Endothelial cell (in vitro differentiated cells): ENCODE results near the gene OR8H2. TPM values are rescaled to one million over a fixed set of nuclear protein-coding genes. Genes with fewer than 3 reads are reported as not detected.
"Not testable (repeated sequence)": the region's sequence is repeated elsewhere in the genome, so short reads cannot be mapped to it uniquely, and the experiment has no call there.

ENCODE experiments used
- DNase-seq: peaks from one replicate; pipeline ENCODE4 v3.0.0; 2021; ENCODE audit warnings: low spot score
- H3K27ac Mint-ChIP-seq: one replicate; pipeline ENCODE4 v1.8.0; 2021; ENCODE audit warnings: mixed read lengths, inconsistent platforms; ENCODE audit not compliant: unreplicated experiment
- H3K27me3 Mint-ChIP-seq: one replicate; pipeline ENCODE4 v1.8.0; 2021; ENCODE audit warnings: mild to moderate bottlenecking, moderate library complexity, mixed read lengths, inconsistent platforms; ENCODE audit not compliant: unreplicated experiment
- H3K36me3 Mint-ChIP-seq: one replicate; pipeline ENCODE4 v1.8.0; 2021; ENCODE audit warnings: mild to moderate bottlenecking, low read depth, mixed read lengths, inconsistent platforms; ENCODE audit not compliant: unreplicated experiment
- H3K4me1 Mint-ChIP-seq: one replicate; pipeline ENCODE4 v1.8.0; 2021; ENCODE audit warnings: mild to moderate bottlenecking, mixed read lengths, inconsistent platforms; ENCODE audit not compliant: unreplicated experiment
- H3K4me3 Mint-ChIP-seq: one replicate; pipeline ENCODE4 v1.8.0; 2021; ENCODE audit warnings: mild to moderate bottlenecking, mixed read lengths, inconsistent platforms; ENCODE audit not compliant: unreplicated experiment
- H3K9me3 Mint-ChIP-seq: one replicate; pipeline ENCODE4 v1.8.0; 2021; ENCODE audit warnings: mixed read lengths, inconsistent platforms; ENCODE audit not compliant: unreplicated experiment
- CTCF ChIP-seq: fragments of 200-600 bp; sonication (generic); IDR thresholded peaks from one replicate; pipeline ENCODE4 v1.5.0; 2021; ENCODE audit warnings: antibody characterized with exemption; ENCODE audit not compliant: unreplicated experiment
- total RNA-seq: library from RNA; stranded (reverse); fragmentation: NEBNext Ultra II Directional; extraction: Animal tissue kit (Norgen Biotek cat#: 25700); gene quantifications from one replicate; pipeline ENCODE4 v1.2.1, GENCODE V29; 2021; ENCODE audit not compliant: unreplicated experiment

Gene OR8H2
- total RNA-seq, 1 donor from 2014 or later = not detected

GRCh38 chr11:56093008-56093407, 10.5 kb upstream of the OR8H2 start, which contains the start of gene OR8I2:
Gene OR8I2 (plus strand): TSS chr11:56093308. CDS start chr11:56093308, 0 bp downstream.
- Mint-ChIP-seq H3K27ac (no peak within 1 kb of the TSS), H3K9me3 (no peaks in the 10 kb centered on the region), H3K36me3 (no peaks in the 10 kb centered on the region), H3K27me3 (no peaks in the 10 kb centered on the region), H3K4me1 (no peaks in the 10 kb centered on the region), H3K4me3 (no peak within 1 kb of the TSS)
- TF ChIP-seq CTCF = no peak
- no peak for DNase-seq

GRCh38 chr11:56122073-56122472, 18.6 kb downstream of the OR8H2 start, which contains the start of gene OR8H3:
Gene OR8H3 (plus strand): TSS chr11:56122373. CDS start chr11:56122373, 0 bp downstream.
- no peak within 1 kb of the TSS for H3K4me3 Mint-ChIP-seq
- no peaks in the 10 kb centered on the region for H3K36me3 Mint-ChIP-seq
- no peak for TF ChIP-seq CTCF
- H3K9me3 Mint-ChIP-seq = no peaks in the 10 kb centered on the region
- no peaks in the 10 kb centered on the region for H3K27me3 Mint-ChIP-seq
- DNase-seq = no peak
- no peaks in the 10 kb centered on the region for H3K4me1 Mint-ChIP-seq
- H3K27ac Mint-ChIP-seq = no peak within 1 kb of the TSS

- H3K4me3 Mint-ChIP-seq = no peak within 1 kb of the TSS
- no peaks in the 10 kb centered on the region for H3K9me3 Mint-ChIP-seq
- no peaks in the 10 kb centered on the region for H3K4me1 Mint-ChIP-seq
- H3K27ac Mint-ChIP-seq = no peak within 1 kb of the TSS
- H3K27me3 Mint-ChIP-seq = no peaks in the 10 kb centered on the region
- no peaks in the 10 kb centered on the region for H3K36me3 Mint-ChIP-seq
- TF ChIP-seq CTCF = no peak
- no peak for DNase-seq
These were observed 36.7 kb downstream of the OR8H2 start, which contains the start of gene OR8J3 for GRCh38 chr11:56140151-56140661. Gene OR8J3 (minus strand): TSS chr11:56140201. CDS start chr11:56137718, 2,483 bp downstream.

- H3K4me1 Mint-ChIP-seq, H3K36me3 Mint-ChIP-seq, DNase-seq: not testable (repeated sequence)
These were observed 40.2 kb downstream of the OR8H2 start for GRCh38 chr11:56143681-56144080.

GRCh38 chr11:56151376-56151775, 47.9 kb downstream of the OR8H2 start:
- H3K4me1 Mint-ChIP-seq = no peaks in the 10 kb centered on the region
- H3K27me3 Mint-ChIP-seq = peaks cover 3% of the 10 kb centered on the region
- H3K9me3 Mint-ChIP-seq = peaks cover 5% of the 10 kb centered on the region
- TF ChIP-seq CTCF = no peak
- H3K27ac Mint-ChIP-seq = no peak overlapping the region
- no peaks in the 10 kb centered on the region for H3K36me3 Mint-ChIP-seq
- DNase-seq = no peak
- H3K4me3 Mint-ChIP-seq = no peak overlapping the region

More at GRCh38 chr11:56143681-56144080, 40.2 kb downstream of the OR8H2 start:
- H3K27me3 Mint-ChIP-seq, H3K4me3 Mint-ChIP-seq, H3K9me3 Mint-ChIP-seq, H3K27ac Mint-ChIP-seq: not testable (repeated sequence)
